Psoas muscle (tissue), 8 donors: ENCODE measurements around the gene UTP20. TPM values are rescaled to one million over a fixed set of nuclear protein-coding genes. Genes with fewer than 3 reads are reported as not detected.

Experiments used
- ATAC-seq, 4 donors: fragments of 200-7000 bp; cut with Tn5 transposase; one replicate each; pipeline ENCODE4 v1.9.1; 2020; ENCODE audit warnings: moderate library complexity in 3 of 4, mild to moderate bottlenecking in 2 of 4
- DNase-seq, 2 donors: peaks; one replicate each; pipeline ENCODE4 v3.0.0-alpha.2; 2020
- H3K27ac ChIP-seq: fragments of 200-600 bp; one replicate; pipeline ENCODE4 v1.8.0; 2022
- H3K27me3 ChIP-seq, 3 donors: fragments of 200-600 bp in 1 of 3; one replicate each; pipeline versions ENCODE4 v1.6.1 to v1.8.0; 2013 to 2022; ENCODE audit warnings: low read length in 2 of 3, mild to moderate bottlenecking in 2 of 3, moderate library complexity in 1 of 3; ENCODE audit not compliant: insufficient read depth in 3 of 3
- H3K36me3 ChIP-seq, 2 donors: fragments of 200-600 bp in 1 of 2; one replicate each; pipeline versions ENCODE4 v1.6.1 to v1.8.0; 2013 to 2022; ENCODE audit warnings: low read depth in 1 of 2, mild to moderate bottlenecking in 1 of 2, moderate library complexity in 1 of 2; ENCODE audit not compliant: insufficient read depth in 1 of 2
- H3K4me1 ChIP-seq: fragments of 200-600 bp; one replicate; pipeline ENCODE4 v1.8.0; 2022
- H3K4me3 ChIP-seq: fragments of 200-600 bp; one replicate; pipeline ENCODE4 v1.8.0; 2022; ENCODE audit warnings: mild to moderate bottlenecking
- H3K9me3 ChIP-seq: fragments of 200-600 bp; one replicate; pipeline ENCODE4 v1.8.0; 2022
- WGBS, 3 donors: extraction: QIAGEN DNeasy Blood & Tissue Kit; methylation state at CpG; one replicate each; pipeline versions ENCODE4 v1.1.6 to v1.1.7; 2013; 5-methylcytosine and 5-hydroxymethylcytosine counted together
- intact Hi-C, 2 donors: fragments of 100-400 bp; cut with DNase I; formaldehyde crosslinking; loops; one replicate each; pipeline versions ENCODE4 v1.11.0 to v1.14.2; 2022
- polyA plus RNA-seq, 3 donors: library from polyadenylated mRNA; stranded (reverse); fragments of 200-250 nt; gene quantifications; one replicate each; pipeline ENCODE4 v1.2.3, GENCODE V29; 2013
- total RNA-seq, 4 donors: library from RNA; stranded (reverse); fragmentation: NEBNext Ultra II Directional in 2 of 4; extraction: Animal tissue kit (Norgen Biotek cat#: 25700) in 2 of 4; gene quantifications; one replicate each; pipeline versions ENCODE4 v1.2.1 to v1.2.4, GENCODE V29; 2021 to 2023
- TF ChIP-seq, protein P1 (sequence below): fragments of 200-600 bp; IDR thresholded peaks from one replicate; pipeline ENCODE4 v1.8.0; 2022; ENCODE audit warnings: antibody characterized with exemption
- donor health status: healthy with polysubstance abuse.
- donor health status: DM: no; HTN: no; CAD: no; lungs with moderate emphysema.
- donor health status: Bipolar disorder and iron deficiency.
- donor health status: healthy.
- donor health status: DM: yes; HTN: yes; CAD: no.
- donor health status: DM: no; HTN: no; CAD: no.
- donor health status: DM: no; HTN: no; CAD: no.
- donor health status: DM: yes; HTN: yes; CAD: no.

The UTP20 gene
- total and polyA plus RNA-seq, 7 donors, result 3.7 to 11.4 (median 8.4) TPM

DNA sequence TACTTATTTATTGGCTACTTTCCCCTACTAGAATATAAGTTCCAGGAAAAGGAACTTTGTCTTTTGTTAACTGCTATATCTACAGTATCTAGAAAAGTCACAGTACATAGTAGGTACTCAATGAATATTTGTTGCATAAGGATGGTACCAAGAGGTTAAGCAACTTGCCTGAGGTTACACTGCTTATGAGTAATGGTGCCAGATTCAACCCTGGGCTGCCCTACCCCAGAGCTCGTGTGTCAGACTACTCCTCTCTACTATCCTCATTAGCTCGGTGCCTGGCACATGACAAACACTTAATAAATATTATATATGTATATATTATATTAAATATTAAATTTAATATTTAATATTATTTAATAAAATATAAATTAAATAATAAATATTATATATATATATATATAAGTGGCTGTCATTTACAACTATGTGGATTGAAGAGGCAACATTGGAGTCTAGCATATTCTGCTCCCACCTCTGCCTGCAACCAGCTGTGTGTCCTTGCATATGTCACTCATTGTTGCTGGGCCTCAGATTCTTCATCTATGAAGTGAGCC, 25.4 kb downstream of the UTP20 start:
- H3K4me3 ChIP-seq, result no peak overlapping the region
- no peaks in the 10 kb centered on the region for H3K27me3 ChIP-seq
- ATAC-seq, result peak in 1 of 4 donors; percentile 36
- H3K27ac ChIP-seq, result no peak overlapping the region
- TF ChIP-seq, protein P1, sequence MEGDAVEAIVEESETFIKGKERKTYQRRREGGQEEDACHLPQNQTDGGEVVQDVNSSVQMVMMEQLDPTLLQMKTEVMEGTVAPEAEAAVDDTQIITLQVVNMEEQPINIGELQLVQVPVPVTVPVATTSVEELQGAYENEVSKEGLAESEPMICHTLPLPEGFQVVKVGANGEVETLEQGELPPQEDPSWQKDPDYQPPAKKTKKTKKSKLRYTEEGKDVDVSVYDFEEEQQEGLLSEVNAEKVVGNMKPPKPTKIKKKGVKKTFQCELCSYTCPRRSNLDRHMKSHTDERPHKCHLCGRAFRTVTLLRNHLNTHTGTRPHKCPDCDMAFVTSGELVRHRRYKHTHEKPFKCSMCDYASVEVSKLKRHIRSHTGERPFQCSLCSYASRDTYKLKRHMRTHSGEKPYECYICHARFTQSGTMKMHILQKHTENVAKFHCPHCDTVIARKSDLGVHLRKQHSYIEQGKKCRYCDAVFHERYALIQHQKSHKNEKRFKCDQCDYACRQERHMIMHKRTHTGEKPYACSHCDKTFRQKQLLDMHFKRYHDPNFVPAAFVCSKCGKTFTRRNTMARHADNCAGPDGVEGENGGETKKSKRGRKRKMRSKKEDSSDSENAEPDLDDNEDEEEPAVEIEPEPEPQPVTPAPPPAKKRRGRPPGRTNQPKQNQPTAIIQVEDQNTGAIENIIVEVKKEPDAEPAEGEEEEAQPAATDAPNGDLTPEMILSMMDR, result no peak
- DNase-seq, result no peak
- peaks cover 12 to 100% of the 10 kb centered on the region in 2 donors for H3K36me3 ChIP-seq
- intact Hi-C loops, result loop anchor here (10.0 kb wide), 1 partner anchor 49 kb away; no protein-coding TSS in a partner anchor
- WGBS, 3 donors, result 85 to 95% (median 90%) methylated on average over 2 of the region's 2 CpGs
- no peaks in the 10 kb centered on the region for H3K4me1 ChIP-seq
- H3K9me3 ChIP-seq, result no peaks in the 10 kb centered on the region

DNA sequence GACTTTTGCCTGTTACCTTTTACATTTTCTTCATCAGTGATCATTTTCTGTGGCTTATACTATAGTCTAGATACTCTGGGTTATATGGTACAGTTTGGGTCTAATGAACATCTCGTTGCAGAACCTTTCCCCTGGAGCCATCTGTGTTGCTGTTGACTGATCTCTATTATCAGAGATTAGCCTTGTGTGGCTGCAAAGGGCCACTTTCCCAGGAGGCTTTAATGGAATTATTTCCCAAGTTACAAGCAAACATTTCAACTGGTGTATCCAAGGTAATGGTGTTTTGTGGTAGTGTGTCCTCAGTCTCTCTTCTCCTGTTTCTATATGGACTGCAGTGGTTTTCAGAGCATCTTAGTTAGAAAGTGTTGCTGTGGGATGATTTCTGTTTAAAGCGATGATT, 25.9 kb downstream of the UTP20 start:
- Histone ChIP-seq H3K9me3 (no peaks in the 10 kb centered on the region), H3K4me1 (no peaks in the 10 kb centered on the region), H3K27ac (no peak overlapping the region), H3K36me3 (peaks cover 9 to 100% of the 10 kb centered on the region in 2 donors), H3K27me3 (no peaks in the 10 kb centered on the region), H3K4me3 (no peak overlapping the region)
- no peak for DNase-seq
- intact Hi-C loops, result loop anchor here (10.0 kb wide), 1 partner anchor 49 kb away; no protein-coding TSS in a partner anchor
- TF ChIP-seq, protein P1, result no peak
- 93 to 98% (median 94%) methylated on average over 2 of the region's 2 CpGs for WGBS, 3 donors
- no peak for ATAC-seq

DNA sequence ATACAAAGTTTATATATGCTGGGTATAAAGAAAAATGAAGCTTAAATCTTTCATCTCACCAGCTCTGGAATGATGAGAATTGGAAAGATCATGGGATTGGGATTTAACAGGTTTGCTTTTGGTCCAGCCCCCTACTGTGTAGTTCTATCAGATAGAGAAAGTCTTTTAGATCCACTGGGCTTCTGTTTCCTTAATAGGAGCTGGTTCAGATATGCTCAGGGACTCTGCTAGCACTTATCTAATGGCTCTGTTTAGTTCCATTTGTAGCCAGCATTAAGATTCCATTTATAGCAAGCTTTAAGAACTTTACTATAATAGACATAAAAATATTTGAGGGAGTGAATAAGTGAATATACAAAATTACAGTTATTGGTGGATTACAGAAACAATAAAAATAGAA, 42.6 kb downstream of the UTP20 start:
- H3K9me3 ChIP-seq, result no peaks in the 10 kb centered on the region
- no peak overlapping the region for H3K4me3 ChIP-seq
- H3K27ac ChIP-seq, result no peak overlapping the region
- intact Hi-C loops, result no loop called here
- H3K4me1 ChIP-seq, result no peaks in the 10 kb centered on the region
- ATAC-seq (no peak), DNase-seq (no peak)
- TF ChIP-seq, protein P1, result no peak
- peaks cover 6 to 90% of the 10 kb centered on the region in 2 donors for H3K36me3 ChIP-seq
- no peaks in the 10 kb centered on the region for H3K27me3 ChIP-seq

DNA sequence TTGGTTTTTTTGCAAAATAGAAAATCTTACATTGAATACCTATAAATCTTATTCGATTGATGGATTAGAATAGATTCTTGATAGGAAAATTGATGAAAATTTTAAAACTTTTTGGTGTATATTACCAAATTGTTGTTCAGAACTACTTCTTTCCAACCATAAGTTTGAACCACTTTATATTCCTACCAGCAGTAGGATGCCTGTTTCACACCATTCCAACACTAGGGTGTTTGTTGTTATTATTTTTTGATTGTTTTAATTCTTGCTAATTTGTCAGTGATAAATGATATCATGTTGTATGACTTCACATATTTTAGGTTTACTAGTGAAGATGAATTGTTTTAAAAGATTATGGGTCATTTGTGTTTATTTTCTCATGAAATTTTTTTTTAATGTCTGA, 43.4 kb downstream of the UTP20 start:
- Histone ChIP-seq H3K36me3 (peaks cover under 1 to 90% of the 10 kb centered on the region in 2 donors), H3K27ac (no peak overlapping the region), H3K9me3 (no peaks in the 10 kb centered on the region), H3K4me3 (no peak overlapping the region), H3K4me1 (no peaks in the 10 kb centered on the region), H3K27me3 (no peaks in the 10 kb centered on the region)
- ATAC-seq, result no peak
- WGBS, 3 donors, result 98 to 100% (median 99%) methylated on average over 1 of the region's 1 CpG
- no peak for DNase-seq
- TF ChIP-seq, protein P1, result no peak
- intact Hi-C loops, result no loop called here

DNA sequence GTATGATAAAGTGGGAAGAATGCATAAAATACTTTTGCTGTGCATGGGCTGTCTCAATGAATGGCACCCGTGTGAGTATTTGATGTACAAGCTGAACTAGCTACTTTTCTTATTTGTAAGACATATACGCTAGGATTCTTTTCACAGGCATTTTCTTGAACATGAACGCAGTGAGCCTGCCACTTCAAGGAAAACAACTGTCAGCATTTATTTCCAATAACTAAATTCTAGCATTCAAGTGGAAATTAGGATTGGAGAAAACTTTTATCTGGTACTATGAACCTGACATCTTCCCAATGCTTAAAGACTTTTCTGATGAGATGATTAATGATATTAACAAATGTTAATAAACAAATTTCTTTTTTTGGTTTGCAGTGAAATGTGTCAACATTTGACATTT, 45.7 kb downstream of the UTP20 start:
- H3K36me3 ChIP-seq, result peaks cover 4 to 91% of the 10 kb centered on the region in 2 donors
- no peaks in the 10 kb centered on the region for H3K9me3 ChIP-seq
- no peak overlapping the region for H3K4me3 ChIP-seq
- H3K27me3 ChIP-seq, result no peaks in the 10 kb centered on the region
- no peaks in the 10 kb centered on the region for H3K4me1 ChIP-seq
- ATAC-seq (no peak), DNase-seq (no peak)
- intact Hi-C loops, result no loop called here
- no peak overlapping the region for H3K27ac ChIP-seq
- 93 to 96% (median 94%) methylated on average over 3 of the region's 3 CpGs for WGBS, 3 donors
- TF ChIP-seq, protein P1, result no peak
